Stimulated activated CD4-positive, alpha-beta T cell treated with anti-CD3 and anti-CD28 coated beads, Interleukin-2, amount 100 ng/mL, for 48 hours (primary cell): ENCODE measurements around the gene MYO10.

ENCODE experiments used
- DNase-seq, 2 donors: peaks; one replicate each; pipeline ENCODE4 v3.0.0-alpha.2; 2020

The MYO10 gene

DNA sequence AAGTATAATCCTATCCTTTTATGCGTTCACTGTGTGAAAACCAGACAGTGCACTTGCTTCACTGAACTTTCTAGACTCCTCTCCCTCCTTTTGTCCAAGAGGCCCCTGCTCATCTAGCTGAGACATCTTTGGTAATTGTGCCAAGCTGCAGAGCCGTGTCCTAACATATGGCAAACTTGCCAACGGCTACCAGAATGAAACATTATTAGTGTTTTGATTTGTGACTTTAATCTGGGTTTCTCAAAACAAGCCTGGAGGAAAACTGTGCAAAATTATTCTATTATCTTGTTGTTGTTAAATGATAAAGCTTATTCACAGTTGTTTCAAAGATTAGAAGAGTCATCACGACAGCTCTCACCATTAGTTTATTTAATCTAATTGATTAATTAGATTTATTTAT, 240.3 kb downstream of the MYO10 start:
- no peak for DNase-seq

DNA sequence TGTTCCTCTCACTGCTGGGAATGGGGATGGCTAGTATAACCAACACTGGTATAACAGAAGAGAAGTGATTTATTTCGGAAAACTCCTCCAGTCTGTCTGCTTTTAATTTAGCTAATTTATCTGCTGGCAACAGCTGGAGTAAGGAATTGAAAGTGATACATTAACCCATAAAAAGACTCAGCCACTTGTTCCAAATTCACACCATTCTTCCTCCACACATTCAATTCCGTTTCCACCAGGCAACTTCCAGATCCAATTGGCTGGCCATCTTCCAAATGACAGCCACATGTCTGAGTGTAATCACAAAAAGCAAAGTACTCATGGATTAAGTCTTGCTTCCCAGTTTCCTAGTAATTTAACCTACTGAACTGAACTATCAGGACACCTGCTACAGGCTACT, 242.2 kb downstream of the MYO10 start:
- DNase-seq, result no peak

DNA sequence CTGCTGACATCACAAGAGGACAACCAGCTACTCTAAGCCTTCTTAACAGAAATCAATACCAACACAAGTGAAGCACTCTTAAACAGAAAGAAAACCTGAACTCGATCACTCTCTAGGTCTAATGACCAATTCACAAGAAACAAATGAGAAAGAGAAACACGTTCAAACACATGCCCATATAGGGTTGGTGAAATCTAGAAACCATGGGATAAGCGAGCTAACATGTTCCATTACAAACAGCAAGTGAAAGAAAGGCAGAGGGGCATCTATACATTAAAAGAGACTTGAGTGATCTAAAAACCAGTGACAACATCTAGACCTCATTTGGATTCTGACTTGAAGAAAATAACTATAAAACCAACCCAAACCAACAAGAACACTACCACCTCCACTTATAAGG, 244.4 kb downstream of the MYO10 start:
- DNase-seq, result no peak

DNA sequence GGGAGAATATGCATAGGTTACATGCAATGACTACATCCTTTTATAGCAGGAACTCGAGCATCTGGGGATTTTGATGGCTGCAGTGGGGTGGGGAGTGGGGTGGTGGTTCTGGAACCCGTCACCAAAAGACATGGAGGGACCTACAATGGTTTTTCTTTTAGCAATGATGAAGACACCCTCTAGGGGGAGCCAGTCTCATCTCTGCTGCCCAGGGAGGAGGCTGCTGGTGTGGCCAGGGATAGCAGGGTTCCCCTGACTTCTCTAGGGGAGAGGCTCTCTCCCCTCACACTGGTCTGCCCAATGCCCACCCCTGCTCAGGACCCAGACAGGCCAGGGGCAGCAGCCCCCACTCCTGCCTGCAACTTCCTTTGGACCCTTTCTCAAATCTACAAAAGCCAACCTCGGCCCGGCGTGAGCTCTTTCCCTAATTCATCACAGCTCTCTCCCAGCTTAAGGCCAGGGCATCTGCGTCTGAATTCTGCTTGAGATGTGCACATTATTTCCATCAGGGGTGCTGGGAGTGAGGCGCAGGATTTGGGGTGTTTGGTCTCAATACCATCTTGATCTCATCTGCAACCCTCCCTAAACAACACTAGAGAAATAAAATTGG, 245.7 kb downstream of the MYO10 start:
- peak in 1 of 2 donors; percentile 17 for DNase-seq

DNA sequence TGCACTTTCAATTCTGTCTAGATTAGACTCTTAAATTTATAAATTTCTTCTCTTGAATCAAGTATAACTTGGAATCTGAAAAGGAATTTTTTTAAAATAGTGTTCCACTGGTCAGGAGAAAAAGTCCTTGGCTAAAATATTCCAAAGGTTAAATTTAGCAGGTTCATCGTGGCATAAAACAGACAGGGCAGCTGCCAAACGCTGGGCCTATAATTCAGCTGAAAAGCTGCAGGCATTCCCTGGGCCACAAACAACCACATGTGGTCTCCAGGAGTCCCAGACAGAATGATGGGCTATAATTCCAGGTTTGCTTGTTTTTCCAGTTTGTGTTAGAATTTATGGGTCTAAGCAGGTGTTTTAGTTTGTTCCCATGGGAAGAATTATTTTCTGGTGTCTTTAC, 248.2 kb downstream of the MYO10 start:
- DNase-seq, result no peak

DNA sequence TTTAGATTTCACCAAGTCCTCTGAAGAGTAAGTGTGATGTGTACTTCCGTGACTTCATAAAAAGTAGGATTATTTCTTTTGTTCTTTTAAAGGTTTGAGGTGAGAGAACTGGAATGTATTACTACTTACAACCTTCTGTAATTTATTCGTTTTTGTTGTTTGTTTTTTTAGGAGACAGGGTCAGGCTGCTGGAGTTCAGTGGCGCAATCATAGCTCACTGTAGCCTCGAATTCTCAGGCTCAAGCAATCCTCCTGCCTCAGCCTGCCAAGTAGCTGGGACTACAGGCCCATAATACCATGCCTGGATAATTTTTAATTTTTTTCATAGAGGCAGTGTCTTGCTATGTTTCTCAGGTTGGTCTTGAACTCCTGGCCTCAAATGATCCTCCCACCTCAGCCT, 251.0 kb downstream of the MYO10 start:
- no peak for DNase-seq

DNA sequence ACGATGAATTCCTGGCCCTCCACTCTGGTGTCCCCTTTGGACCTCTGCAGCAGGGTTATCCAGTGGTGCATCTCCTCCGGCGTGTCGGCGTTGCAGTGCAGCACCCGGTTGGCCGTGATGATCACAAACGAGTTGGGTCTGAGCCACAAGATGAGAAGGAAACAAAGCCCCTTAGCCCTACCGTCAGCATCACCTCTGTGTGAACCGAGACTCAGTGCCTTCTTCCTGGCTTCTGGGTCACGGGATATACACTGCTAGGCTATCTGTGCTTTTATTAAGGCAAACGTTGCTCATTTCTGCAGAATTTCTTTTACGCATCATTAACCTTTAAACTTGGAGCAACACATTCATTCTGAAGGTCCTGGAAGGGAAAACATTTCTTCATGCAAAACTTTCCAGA, 254.2 kb downstream of the MYO10 start:
- DNase-seq, result no peak

DNA sequence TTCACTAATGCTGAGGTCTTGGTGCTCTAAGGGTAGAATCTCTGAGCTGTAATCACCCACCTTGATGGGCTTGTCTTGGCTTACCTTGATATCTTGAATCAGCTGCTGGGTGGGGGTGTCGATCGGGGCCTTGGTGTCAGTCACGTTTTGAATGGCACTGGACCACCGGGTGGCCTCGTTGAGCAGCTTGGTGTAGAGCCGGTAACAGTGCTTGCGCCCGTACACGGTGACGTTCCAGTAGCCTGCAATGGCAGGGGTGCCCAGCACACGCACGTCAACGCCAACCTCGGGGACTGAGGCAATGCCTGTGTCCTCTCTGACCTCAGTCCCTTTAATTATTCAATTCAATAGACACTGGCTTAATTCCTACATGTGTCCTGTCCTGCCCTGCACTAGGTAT, 256.2 kb downstream of the MYO10 start:
- DNase-seq, result no peak

DNA sequence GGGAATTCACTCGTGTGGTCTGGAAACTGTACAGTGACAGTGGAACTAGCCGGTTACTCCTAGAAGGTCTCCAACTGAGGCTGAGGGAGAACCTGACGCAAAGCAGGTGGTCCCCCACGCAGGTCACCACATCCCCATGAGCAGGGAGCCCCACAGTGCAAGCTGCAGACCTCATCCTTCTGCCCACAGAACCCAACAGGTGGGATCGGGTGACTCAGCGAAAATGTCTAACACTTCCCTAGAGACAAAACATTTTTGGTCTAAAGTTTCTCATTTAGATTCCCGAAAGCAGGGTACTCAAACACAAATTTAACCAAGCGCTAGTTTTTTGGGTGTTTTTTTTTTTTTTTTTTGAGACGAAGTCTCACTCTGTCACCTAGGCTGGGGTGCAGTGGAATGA, 256.9 kb downstream of the MYO10 start:
- no peak for DNase-seq

DNA sequence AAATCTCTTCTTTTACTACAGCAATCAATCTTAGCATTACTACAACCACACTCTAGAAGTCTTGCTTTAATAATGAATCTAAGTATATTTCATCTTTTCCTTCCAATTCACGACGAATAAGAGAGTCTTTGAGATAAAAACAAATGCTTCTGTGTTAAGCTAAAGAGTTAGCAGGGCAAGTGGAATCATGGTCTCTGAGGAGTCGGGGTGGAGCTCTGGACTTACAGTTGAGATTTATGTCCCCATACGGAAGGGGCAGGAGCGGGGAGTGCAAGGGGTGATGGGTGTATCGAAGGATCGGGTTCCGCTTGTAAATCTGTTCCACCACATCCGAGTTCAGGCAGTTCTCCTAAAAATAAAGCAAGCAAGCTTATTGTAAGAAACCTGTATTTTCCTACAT, 260.3 kb downstream of the MYO10 start:
- no peak for DNase-seq

DNA sequence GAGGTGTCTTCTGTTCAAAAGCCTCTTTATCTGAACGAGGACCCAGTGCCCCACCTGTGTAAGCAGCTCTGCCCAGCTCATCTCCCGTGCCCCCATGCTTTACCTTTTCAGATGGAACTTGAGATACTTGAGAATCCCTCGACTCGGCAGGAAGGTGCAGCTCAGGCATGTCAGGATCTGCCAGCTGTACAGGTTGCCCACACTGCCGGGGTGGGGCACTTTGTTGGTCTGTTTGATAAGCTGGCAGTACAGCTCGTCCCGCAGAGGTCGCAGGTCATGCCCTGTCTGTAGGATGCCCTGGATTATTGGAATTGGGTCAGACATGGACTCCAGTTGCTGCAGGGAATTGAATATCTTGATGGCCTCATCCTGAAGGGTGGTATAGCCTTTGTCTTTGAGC, 261.3 kb downstream of the MYO10 start:
- DNase-seq, result no peak

DNA sequence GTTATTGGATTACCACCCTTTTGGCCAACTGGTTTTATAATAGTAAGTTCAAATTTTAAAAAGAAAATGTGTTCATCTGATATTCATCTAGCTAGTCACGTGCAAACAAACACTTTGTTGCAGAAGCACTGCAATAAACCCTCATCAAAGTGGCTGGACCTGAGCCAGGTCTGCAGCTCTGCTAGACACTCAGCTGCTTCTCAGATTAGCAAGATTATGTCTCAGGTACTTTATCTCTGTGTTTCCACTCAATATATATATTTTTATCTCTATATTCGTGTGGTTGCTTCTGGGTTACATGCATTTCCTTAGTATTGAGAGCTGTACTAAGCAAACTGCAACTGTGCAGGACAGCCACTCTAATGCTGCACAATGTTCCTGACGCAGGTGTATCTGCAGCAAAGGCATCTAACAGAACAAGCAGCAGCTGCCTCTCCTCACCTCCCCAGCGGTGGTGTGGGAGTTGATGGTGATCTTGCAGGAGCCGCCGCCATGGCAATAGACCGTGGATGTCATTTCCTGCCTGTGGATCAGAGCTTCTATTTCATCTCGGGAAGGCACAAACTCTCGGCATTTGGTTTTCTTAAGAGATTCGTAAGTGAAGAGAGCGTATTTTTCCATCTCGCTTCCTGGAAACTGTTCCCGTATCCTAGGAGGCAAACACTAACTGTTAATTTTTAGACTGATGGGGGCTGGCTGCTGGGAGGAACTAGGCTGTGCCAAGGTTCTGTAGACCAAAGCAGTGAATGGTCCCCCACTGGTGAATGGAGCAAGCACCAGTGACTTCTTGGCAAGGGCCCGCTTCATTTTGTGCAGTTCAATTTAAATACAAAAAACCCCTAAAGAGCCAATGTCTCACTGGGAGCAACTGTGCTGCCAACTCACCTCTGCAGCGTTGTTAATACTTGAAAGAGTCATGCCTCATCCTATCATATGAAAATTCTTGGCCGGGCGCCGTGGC, 262.6 kb downstream of the MYO10 start:
- DNase-seq, result no peak

DNA sequence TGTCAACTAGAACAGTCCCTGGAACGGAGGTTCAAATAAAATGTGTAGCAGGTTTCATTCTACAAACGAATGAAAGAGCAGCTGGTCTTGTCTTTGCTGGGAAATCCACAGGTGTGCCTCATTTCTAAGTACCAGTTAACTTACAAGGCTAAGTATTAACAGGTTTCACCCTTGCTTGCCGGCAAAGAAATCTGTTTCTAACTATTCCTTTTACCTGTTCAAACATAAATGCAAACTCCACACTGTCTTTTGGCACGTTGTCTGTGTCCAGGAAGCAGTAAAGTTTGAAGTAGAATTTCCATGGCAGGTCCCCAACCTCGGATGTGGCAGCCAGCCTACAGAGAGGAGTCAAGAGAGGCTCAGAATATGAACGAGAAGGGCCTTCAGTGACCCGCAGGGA, 264.9 kb downstream of the MYO10 start:
- DNase-seq, result no peak

DNA sequence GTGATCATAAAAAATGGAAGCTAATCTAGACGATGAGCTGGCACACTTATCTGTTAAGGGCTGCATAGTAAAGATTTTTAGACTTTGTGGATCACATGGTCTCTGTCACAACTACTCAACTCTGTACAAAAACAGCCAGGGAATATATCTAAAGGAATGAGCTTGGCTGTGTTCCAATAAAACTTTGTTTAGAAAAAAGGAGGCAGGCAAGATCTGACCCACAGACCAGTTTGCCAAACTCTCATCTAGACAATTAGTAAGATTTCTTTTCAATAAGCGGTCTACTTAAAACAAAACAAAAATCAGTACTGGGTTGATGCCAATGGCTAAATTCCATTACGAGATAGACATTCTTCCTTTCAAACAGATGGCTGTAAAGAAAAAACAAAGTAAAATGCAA, 266.3 kb downstream of the MYO10 start:
- DNase-seq, result no peak

DNA sequence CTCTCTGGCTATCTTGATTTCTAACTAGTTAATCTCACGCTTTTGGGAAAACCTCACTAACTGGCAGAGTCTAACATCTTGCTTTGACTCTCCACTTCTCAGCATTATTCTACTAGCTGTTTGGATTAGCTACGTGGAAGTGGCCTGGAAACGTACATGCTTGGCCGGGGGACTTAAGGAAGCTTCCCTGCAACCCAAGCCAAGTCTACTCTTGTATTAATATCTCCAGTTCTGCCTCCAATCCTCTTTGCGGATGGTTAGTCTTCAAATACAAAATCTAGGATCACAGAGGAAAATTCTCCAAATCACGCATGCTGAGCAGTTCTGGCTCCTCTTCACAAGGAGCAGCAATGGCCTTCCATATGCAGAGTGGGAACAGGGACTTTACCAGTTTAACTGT, 267.5 kb downstream of the MYO10 start:
- no peak for DNase-seq

DNA sequence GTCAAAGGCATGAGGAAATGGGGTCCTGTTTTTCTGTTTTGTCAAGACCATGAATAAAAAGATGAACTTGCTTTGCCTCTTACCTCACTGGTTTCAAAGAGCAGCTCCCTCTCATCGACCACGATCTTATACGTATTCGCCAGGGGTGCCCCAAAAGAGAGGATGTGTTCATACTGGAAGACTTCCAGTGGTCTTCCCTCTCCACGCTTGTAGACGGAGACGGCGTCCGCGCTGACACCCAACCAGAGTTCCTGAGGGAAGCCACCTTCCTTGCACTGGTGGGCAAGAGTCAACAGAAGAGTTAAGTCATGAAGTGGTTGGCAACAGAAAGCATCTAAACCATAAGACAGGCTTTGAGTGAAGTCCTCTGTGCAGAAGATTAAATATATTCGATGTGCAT, 267.9 kb downstream of the MYO10 start:
- no peak for DNase-seq

DNA sequence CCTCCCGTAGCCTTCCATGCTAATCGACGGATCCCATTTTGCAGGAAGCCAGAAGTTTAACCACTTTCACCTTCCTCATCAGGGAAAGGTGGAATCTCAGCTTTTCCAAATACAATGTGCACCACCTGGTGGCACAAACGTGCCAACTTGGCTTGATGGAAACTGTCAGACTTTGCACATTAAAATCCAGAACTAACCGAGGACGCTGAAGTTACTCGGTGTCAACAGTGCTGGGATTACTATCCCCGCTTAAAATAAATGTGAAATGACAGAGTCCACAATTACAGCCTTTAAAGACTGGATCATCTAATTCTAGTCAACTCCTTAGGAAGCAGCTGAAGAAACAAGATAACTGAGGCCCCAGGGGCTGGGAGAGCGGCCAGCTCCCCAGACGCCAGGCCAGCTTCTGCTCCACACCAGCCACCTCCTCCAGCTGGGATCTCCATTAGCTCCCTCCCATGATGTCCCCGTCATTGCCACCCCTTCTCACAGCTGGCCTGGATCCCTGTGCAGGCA, 269.1 kb downstream of the MYO10 start:
- DNase-seq, result no peak

DNA sequence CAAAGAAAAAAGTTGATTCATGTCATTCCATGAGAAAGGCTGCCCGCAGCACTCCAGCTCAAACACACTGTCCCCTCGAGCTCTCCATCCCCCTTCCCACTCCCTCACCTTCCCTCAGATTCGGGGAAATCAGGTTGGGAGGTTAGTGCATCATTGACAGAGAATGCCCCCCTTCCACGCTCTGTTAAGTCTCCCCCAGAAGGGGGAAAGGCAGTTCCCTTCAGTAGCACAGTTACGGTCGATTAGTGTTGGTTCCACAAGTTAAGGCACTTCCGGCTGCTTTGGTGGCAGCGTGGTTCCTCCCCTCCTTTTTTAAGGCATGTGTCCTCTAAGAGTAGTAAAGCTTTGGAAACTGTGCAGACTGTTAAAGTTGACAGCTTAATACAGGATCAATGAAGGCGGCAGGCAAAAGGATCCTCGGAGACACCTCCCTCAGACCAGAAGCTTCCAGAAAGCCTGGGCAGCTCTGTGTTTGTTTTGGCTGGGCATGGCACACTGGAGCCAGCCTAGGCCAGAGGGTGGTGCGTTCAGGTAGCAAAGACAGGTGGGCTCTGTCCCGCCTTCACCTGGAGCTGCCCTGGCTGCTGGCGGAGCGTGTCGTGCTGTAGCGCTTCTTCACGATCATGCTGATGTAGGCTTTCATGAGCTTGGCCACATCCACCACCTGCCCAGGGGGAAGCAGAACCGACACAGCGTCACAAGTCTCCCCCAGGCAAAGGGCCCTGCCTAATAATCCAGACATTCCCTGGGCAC, 269.8 kb downstream of the MYO10 start:
- no peak for DNase-seq

DNA sequence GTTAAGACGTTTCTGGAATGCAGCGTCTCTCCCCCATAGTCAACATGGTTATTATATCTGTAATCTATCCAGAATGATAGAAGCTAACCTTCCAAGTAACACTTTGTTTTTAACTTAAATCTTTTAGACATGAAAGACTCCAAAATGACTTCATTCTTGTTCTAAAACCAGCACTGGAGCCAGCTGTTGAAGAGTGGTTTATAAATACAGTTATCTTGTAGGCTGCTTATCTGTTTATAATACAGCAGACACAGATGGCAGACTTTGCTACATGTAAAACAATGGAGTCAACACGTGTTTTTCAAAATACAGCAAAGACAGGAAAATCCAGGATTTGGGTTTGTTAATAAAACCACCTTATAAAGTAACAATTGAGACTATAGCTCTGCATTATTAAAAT, 270.5 kb downstream of the MYO10 start:
- DNase-seq, result no peak

DNA sequence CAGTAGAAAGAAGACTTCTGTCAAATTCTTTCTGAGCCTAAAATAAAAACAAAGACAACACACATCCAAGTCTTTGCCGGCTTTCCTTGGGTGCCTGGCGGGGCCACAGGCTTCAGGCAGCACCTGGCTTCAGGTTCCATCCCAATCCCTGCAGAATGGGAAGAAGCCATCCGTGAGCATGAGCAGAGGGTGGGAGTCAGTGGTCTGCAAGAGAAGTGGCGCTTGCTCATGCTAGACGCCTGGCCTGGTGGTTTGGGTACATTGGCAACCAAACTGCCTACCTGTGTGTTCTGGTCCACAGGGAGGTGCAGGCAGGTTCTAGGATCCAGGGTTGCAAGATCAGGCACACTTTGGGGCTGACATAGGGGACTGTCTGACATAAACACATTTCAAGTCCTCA, 271.7 kb downstream of the MYO10 start:
- DNase-seq, result no peak

DNA sequence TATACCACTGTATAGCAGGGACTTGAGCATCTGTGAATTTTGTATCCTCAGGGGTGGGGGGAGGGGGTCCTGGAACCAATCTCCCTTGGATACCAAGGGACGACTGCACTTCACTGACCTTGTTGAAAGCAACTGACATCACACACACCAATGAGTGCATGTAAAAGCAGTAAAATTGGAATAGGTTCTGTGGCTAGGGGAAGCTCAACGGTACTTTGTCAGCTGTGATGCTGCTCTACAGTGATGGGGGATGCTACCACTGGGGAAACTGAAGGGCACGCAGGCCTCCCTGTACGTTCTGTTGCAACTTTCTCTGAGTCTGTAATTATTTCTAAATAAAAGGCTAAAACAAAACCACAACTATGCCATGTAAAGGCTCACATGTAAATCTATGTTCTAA, 272.2 kb downstream of the MYO10 start:
- DNase-seq, result no peak

DNA sequence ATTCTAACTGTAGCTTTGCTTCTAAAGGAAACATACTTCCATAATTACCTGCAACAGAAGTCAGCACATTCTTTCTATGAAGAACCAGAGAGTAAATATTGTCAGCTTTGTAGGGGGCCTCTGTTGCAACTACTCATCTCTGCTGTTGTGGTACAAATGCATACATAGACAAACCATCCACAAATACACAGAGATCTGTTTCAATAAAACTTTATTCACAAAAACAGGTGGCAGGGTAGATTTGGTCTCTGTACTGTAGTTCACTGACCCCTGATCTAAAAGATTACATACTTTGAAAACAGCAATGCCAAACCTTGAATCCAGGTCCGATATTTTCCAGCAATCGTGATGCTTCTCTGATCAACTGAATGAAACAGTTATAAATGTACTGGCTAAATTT, 274.4 kb downstream of the MYO10 start:
- DNase-seq, result no peak

DNA sequence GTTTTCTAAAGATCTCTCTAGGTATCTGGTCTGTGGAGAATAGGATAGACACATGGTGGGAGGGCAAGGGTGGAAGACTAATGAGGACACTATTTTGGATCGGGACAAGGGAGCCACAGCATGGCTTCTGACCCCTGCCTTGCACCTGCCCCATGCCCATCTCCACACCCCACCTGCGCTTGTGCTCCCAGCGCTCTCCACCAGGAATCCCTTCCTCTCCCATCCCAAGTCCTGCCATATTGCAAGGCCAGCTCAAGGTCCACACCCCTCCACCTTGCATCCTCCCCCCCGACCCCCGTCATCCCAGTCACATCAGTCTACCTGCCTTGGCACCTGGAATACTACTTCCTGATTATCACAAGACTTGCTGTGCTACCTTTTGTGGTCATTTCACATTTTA, 275.1 kb downstream of the MYO10 start:
- DNase-seq, result no peak

DNA sequence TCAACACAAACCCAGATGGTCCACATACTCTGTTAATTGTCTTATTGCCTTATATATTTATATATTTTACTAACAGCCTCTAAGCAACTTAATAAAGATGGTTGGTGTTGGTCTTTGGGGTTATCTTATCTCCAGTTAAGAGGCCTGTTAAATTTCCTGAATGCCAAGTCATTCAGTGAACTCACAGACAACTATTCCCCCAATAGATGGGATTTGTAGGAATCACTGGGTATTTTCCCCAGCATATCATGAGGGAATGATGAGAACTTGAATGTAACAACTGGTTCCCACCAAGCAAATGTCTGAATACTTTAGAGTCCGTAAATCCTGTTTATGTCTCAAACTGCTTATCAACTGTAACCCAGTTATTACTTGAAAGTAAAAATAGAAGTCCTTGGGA, 276.6 kb downstream of the MYO10 start:
- no peak for DNase-seq
